ENCODE results near the gene ABCA9. TPM values are rescaled to one million over a fixed set of nuclear protein-coding genes. Genes with fewer than 3 reads are reported as not detected.

Gene ABCA9
- total and polyA plus RNA-seq, 2 experiments from 2014 or later, result not detected

DNA sequence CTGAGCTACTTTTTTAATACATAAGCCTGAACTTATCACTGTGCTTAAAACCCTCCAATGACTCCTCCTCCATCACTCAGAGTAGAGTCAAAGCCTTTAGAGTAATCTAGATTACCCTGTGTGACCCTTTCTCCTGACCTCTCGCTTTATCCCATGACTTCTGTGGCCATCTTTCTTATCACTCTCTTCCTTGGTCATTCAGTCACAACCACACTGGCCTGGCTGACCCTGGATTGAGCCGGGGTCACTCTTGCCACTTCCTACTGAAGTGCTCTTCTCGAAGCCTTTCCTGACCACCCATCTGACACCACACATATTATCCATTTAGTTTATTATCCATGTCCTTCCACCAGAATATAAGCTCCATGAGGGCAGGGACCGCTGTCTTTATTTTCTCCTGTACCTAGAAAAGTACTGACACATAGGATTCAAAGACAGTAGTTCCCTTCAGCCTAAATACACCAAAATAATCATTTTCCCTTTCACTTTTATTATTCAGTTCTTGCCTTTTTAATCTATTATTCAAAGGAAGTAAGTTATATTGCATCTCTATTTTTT is 28.0 kb upstream of the ABCA9 start:
- Mint-ChIP-seq H3K9me3 (no peaks in the 10 kb centered on the region; the same call in 2 of the 3 replicates), H3K4me1 (peaks cover 2% of the 10 kb centered on the region; the same call in 1 of the 3 replicates), H3K36me3 (ENCODE audit: low read depth) (no peaks in the 10 kb centered on the region; the same call in 2 of the 3 replicates), H3K27me3 (ENCODE audit: insufficient read depth, low read depth, poor library complexity) (no peaks in the 10 kb centered on the region), H3K4me3 (no peak overlapping the region), H3K27ac (no peak overlapping the region)
- DNase-seq (ENCODE audit: low spot score), result no peak
- Histone ChIP-seq H3K27ac (ENCODE audit: low read depth) (no peak overlapping the region), H2AFZ (no peak overlapping the region), H4K20me1 (replicated peaks; ENCODE audit: insufficient read depth) (no peaks in the 10 kb centered on the region), H3K4me3 (no peak overlapping the region), H3K27me3 (ENCODE audit: insufficient read depth) (no peaks in the 10 kb centered on the region), H3K4me2 (no peak overlapping the region), H3F3A (replicated peaks; ENCODE audit: low read depth) (no peaks in the 10 kb centered on the region), H3K36me3 (ENCODE audit: insufficient read depth) (no peaks in the 10 kb centered on the region), H3K4me1 (ENCODE audit: insufficient read depth) (no peaks in the 10 kb centered on the region), H3K79me2 (replicated peaks; ENCODE audit: insufficient read depth) (no peaks in the 10 kb centered on the region), H3K9me2 (ENCODE audit: insufficient read depth) (no peaks in the 10 kb centered on the region)
- no peak for TF ChIP-seq ZNF331 (CRISPR knock-in tag; IDR thresholded peaks at IDR 0.05; ENCODE audit: low read depth)
- TF ChIP-seq, protein P1, sequence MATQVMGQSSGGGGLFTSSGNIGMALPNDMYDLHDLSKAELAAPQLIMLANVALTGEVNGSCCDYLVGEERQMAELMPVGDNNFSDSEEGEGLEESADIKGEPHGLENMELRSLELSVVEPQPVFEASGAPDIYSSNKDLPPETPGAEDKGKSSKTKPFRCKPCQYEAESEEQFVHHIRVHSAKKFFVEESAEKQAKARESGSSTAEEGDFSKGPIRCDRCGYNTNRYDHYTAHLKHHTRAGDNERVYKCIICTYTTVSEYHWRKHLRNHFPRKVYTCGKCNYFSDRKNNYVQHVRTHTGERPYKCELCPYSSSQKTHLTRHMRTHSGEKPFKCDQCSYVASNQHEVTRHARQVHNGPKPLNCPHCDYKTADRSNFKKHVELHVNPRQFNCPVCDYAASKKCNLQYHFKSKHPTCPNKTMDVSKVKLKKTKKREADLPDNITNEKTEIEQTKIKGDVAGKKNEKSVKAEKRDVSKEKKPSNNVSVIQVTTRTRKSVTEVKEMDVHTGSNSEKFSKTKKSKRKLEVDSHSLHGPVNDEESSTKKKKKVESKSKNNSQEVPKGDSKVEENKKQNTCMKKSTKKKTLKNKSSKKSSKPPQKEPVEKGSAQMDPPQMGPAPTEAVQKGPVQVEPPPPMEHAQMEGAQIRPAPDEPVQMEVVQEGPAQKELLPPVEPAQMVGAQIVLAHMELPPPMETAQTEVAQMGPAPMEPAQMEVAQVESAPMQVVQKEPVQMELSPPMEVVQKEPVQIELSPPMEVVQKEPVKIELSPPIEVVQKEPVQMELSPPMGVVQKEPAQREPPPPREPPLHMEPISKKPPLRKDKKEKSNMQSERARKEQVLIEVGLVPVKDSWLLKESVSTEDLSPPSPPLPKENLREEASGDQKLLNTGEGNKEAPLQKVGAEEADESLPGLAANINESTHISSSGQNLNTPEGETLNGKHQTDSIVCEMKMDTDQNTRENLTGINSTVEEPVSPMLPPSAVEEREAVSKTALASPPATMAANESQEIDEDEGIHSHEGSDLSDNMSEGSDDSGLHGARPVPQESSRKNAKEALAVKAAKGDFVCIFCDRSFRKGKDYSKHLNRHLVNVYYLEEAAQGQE (IDR thresholded peaks at IDR 0.05; ENCODE audit: unreplicated experiment), result no peak
- no peak for TF ChIP-seq EZH2 (IDR thresholded peaks at IDR 0.05; ENCODE audit: low read depth, unreplicated experiment)
- TF ChIP-seq STAT1 (IDR thresholded peaks at IDR 0.05; ENCODE audit: unreplicated experiment), result no peak
- no peak for TF ChIP-seq CREB1 (CRISPR knock-in tag; IDR thresholded peaks at IDR 0.05; ENCODE audit: low read depth)
- no peak for TF ChIP-seq EZH2phosphoT487 (IDR thresholded peaks at IDR 0.05; ENCODE audit: unreplicated experiment)
- TF ChIP-seq JUNB (IDR thresholded peaks at IDR 0.05; ENCODE audit: unreplicated experiment), result no peak
- TF ChIP-seq, protein P2, sequence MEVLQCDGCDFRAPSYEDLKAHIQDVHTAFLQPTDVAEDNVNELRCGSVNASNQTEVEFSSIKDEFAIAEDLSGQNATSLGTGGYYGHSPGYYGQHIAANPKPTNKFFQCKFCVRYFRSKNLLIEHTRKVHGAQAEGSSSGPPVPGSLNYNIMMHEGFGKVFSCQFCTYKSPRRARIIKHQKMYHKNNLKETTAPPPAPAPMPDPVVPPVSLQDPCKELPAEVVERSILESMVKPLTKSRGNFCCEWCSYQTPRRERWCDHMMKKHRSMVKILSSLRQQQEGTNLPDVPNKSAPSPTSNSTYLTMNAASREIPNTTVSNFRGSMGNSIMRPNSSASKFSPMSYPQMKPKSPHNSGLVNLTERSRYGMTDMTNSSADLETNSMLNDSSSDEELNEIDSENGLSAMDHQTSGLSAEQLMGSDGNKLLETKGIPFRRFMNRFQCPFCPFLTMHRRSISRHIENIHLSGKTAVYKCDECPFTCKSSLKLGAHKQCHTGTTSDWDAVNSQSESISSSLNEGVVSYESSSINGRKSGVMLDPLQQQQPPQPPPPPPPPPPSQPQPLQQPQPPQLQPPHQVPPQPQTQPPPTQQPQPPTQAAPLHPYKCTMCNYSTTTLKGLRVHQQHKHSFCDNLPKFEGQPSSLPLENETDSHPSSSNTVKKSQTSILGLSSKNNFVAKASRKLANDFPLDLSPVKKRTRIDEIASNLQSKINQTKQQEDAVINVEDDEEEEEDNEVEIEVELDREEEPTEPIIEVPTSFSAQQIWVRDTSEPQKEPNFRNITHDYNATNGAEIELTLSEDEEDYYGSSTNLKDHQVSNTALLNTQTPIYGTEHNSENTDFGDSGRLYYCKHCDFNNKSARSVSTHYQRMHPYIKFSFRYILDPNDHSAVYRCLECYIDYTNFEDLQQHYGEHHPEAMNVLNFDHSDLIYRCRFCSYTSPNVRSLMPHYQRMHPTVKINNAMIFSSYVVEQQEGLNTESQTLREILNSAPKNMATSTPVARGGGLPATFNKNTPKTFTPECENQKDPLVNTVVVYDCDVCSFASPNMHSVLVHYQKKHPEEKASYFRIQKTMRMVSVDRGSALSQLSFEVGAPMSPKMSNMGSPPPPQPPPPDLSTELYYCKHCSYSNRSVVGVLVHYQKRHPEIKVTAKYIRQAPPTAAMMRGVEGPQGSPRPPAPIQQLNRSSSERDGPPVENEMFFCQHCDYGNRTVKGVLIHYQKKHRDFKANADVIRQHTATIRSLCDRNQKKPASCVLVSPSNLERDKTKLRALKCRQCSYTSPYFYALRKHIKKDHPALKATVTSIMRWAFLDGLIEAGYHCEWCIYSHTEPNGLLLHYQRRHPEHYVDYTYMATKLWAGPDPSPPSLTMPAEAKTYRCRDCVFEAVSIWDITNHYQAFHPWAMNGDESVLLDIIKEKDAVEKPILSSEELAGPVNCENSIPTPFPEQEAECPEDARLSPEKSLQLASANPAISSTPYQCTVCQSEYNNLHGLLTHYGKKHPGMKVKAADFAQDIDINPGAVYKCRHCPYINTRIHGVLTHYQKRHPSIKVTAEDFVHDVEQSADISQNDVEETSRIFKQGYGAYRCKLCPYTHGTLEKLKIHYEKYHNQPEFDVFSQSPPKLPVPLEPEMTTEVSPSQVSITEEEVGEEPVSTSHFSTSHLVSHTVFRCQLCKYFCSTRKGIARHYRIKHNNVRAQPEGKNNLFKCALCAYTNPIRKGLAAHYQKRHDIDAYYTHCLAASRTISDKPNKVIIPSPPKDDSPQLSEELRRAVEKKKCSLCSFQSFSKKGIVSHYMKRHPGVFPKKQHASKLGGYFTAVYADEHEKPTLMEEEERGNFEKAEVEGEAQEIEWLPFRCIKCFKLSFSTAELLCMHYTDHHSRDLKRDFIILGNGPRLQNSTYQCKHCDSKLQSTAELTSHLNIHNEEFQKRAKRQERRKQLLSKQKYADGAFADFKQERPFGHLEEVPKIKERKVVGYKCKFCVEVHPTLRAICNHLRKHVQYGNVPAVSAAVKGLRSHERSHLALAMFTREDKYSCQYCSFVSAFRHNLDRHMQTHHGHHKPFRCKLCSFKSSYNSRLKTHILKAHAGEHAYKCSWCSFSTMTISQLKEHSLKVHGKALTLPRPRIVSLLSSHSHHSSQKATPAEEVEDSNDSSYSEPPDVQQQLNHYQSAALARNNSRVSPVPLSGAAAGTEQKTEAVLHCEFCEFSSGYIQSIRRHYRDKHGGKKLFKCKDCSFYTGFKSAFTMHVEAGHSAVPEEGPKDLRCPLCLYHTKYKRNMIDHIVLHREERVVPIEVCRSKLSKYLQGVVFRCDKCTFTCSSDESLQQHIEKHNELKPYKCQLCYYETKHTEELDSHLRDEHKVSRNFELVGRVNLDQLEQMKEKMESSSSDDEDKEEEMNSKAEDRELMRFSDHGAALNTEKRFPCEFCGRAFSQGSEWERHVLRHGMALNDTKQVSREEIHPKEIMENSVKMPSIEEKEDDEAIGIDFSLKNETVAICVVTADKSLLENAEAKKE (CRISPR knock-in tag; IDR thresholded peaks at IDR 0.05), result no peak
- TF ChIP-seq, protein P3, sequence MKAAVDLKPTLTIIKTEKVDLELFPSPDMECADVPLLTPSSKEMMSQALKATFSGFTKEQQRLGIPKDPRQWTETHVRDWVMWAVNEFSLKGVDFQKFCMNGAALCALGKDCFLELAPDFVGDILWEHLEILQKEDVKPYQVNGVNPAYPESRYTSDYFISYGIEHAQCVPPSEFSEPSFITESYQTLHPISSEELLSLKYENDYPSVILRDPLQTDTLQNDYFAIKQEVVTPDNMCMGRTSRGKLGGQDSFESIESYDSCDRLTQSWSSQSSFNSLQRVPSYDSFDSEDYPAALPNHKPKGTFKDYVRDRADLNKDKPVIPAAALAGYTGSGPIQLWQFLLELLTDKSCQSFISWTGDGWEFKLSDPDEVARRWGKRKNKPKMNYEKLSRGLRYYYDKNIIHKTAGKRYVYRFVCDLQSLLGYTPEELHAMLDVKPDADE (IDR thresholded peaks at IDR 0.05), result no peak
- TF ChIP-seq ZNF114 (CRISPR knock-in tag; IDR thresholded peaks at IDR 0.05), result no peak
- TF ChIP-seq NANOG (IDR thresholded peaks at IDR 0.05; ENCODE audit: borderline replicate concordance), result no peak
- no peak for TF ChIP-seq POLR2AphosphoS5 (IDR thresholded peaks at IDR 0.05; ENCODE audit: low read depth)
- TF ChIP-seq, protein P4, sequence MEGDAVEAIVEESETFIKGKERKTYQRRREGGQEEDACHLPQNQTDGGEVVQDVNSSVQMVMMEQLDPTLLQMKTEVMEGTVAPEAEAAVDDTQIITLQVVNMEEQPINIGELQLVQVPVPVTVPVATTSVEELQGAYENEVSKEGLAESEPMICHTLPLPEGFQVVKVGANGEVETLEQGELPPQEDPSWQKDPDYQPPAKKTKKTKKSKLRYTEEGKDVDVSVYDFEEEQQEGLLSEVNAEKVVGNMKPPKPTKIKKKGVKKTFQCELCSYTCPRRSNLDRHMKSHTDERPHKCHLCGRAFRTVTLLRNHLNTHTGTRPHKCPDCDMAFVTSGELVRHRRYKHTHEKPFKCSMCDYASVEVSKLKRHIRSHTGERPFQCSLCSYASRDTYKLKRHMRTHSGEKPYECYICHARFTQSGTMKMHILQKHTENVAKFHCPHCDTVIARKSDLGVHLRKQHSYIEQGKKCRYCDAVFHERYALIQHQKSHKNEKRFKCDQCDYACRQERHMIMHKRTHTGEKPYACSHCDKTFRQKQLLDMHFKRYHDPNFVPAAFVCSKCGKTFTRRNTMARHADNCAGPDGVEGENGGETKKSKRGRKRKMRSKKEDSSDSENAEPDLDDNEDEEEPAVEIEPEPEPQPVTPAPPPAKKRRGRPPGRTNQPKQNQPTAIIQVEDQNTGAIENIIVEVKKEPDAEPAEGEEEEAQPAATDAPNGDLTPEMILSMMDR (conservative IDR thresholded peaks at IDR 0.05; ENCODE audit: low read depth in 2 of 2), result no peak
- no peak for ATAC-seq
